Kidney glomerular epithelial cell (primary cell): Measurements from ENCODE around the gene ITPK1.

Experiments
- DNase-seq: peaks from one replicate; lab custom pipeline; 2025; lab: John Stamatoyannopoulos, UW

Gene ITPK1

GRCh38 chr14:92888896-92889295, 226.8 kb downstream of the ITPK1 start:
- no peak for DNase-seq

- no peak for DNase-seq
These were observed 228.6 kb downstream of the ITPK1 start for GRCh38 chr14:92887157-92887556.
